GM12801 (cell line): ENCODE measurements around the gene TMOD3.

ENCODE experiments used
- CTCF ChIP-seq: IDR thresholded peaks from one replicate; pipeline ENCODE4 v1.5.1; 2011; ENCODE audit warnings: control low read depth; ENCODE audit not compliant: insufficient read length; ENCODE audit errors: extremely low read depth

TMOD3 gene

GRCh38 chr15:51837792-51838251 is 8.4 kb downstream of the TMOD3 start:
- TF ChIP-seq CTCF, result no peak

DNA sequence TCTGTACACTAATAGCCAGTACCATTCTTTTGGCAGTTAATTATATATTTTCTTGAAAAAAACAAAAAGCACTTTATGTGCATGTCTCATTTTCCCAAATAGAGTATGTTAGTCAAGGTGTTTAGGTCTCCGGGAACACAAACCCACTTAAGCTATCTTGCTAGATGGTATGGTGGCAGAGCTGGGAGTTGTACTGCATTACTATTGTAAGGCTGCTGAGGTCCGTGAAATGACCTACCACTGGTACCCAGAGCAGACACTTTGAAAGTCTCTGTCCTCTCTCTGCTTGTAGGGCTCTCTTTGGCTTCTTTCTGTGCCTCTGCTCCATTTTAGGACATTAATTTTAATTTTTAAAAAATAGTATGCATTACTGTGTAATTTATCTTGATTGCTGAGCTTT is 8.8 kb downstream of the TMOD3 start:
- TF ChIP-seq CTCF, result no peak

DNA sequence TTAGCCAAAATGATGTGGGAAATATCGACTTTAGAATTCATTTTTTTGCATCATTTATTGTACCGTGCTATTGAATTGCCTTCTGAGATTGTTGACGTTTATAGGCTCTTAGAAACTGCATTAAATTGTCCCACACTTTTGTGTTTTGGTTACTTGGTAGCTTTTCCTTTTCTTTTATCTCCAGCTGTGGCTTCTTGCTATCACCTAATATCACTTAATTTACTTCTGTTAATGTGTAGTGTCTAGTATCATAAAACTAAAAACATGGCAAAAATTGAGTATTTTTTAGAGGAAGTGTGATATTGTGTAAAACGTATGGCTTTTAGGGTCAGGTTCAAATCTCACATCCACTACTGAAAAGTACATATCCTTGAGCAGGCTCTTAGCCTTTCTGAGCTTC is 11.2 kb downstream of the TMOD3 start:
- no peak for TF ChIP-seq CTCF

DNA sequence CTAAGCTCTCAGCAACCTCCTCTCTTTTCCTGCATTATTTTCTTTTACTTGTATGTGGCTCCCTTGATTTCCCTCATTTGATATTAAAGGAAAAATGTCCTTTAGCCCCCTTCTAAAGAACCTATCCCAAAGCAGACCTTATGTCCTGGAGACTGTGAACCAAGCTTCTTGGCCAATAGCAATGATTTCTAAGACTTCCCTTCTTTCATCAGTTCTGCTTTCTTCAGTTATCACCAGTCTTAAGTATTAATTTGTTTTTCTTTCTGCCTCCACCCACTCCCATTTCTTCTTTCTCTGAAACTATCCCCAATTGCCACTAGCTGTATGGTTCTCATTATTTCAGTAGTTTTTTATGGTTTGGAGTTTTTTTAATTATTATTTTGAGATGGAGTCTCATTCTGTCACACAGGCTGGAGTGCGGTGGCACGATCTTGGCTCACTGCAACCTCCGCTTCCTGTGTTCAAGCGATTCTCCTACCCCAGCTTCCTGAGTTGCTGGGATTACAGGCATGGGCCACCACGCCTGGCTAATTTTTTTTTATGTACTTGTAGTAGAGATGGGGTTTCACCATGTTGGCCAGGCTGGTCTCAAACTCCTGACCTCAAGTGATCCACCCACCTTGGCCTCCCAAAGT is 12.1 kb downstream of the TMOD3 start:
- no peak for TF ChIP-seq CTCF

- TF ChIP-seq CTCF, result no peak
Observed at GRCh38 chr15:51842265-51842664, 12.8 kb downstream of the TMOD3 start.

DNA sequence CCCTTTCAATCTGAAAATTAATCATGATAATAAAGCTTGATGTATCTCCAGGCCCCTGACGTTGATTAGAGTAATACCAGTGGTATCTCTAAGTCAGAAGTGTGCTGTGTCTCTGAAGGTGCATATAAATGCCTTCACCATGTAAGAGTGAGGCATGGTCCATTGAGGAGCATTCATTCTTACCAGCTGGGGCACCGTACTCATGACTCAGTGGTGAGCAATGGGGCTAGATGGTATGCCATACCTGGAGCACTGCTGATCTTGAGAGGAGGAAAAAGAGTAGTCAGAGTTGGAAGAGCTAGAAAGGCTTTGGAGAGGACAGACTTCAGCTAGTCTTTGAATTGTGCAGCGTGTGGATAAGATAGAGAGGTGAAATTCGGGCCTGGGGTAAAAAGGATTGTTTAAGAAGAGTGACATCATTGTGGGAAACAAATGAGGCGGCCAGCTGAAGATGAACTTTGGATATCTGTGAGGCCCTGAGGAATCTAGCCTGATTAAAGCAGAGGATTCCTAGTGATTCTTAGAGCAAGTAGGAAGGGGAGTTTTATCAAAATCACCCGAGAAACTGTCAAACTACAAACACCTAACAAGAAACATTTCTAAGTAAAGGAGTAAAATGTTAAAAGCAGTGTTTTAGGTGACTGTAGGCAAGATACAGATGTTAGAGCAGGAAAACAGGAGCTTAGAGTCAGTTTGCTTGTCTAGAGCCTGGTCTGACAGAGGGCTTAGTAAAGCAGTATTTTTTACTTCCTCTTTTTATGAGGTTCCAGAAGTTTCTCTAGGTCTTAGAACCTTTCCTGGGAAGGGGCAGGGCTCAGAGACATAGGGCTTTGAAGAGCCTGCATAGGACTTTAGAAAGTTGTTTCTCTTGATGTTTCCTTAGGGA is 13.6 kb downstream of the TMOD3 start:
- TF ChIP-seq CTCF, result no peak

DNA sequence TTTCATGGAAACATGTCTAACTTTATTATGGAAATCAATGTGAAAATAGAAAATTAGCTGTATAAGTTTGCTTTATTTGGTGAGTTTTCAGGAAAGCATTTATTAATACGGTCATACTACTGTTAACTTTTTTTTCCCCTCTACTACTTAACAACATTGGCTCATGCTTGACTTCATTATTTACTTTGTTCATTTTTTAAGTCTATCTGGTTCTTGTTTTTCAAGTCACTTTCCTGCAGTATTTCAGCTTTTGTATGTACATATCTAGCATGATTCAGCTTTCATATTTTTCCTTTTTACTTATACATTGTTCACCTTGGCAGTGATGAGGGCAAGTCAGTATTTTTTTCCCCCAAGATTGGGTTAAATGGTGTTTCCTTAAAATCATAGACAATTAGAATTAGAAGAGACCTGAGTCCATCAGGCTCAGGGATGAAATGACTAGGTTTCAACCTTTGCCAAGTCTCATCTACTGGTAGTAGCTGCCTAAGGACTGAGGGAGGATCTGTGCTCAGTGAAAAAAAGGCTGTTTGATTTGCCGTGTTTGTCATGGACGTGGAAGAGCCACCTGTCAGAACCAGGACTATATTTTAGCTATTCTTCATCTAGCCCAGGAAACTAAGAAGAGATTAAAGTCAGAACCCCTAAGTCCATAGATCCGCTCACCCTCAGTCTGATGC is 15.4 kb downstream of the TMOD3 start:
- TF ChIP-seq CTCF, result no peak
